ENCODE measurements around the gene DCAF12. TPM values are rescaled to one million over a fixed set of nuclear protein-coding genes. Genes with fewer than 3 reads are reported as not detected.
A peak's percentile ranks its signal among the peaks of the same experiment; 100 is the strongest.

Gene DCAF12
- total and polyA plus RNA-seq, 2 of the 13 experiments (the other 11 are each of a cell fraction or from before 2014, with no cell fraction given) = 26.8 to 37.4 TPM

DNA sequence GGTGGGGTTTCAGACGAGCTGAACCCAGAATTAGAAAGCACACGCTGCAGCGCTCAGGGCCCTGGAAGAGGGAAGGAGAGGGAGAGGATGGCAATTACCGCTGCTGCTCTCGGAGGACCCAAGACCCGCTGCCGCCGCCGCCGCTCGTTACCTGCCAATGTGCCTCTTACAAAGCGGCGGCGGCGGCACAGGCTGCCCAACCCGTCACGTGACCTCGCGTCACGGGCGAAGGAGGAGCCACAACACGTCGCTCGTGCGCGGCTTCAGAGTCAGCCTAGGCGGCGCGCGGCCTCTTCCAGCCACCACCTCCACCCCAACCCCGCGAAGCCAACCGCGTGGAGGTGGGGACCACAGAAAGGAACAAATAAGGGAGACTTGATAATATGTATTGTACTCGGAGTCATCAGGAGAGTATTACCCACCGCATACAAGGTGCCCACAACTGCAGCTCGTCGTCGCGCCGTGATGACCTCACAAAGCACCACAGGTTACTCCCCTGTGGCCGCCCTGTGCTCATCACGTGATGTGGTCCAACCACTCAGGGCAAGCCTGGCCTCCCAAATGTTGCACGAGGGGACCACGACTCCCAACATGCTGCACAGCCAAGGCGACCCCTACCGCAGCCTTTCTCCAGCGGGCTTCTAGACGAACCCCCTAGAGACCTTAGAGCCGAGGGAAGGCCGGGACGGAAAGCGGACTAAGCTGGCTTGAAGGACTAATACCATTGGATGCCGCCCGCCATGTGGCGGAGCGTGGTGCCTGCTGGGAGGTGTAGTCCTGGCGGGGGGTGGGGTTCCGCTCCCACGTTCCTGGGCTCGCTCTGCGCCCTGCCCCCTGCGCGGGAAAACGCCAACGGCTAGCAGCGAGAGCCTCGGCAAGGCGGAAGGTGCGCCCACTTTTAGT lies 77.5 kb downstream of the DCAF12 start, which contains the start of gene UBAP2 (continued):
- TF ChIP-seq, protein P1, sequence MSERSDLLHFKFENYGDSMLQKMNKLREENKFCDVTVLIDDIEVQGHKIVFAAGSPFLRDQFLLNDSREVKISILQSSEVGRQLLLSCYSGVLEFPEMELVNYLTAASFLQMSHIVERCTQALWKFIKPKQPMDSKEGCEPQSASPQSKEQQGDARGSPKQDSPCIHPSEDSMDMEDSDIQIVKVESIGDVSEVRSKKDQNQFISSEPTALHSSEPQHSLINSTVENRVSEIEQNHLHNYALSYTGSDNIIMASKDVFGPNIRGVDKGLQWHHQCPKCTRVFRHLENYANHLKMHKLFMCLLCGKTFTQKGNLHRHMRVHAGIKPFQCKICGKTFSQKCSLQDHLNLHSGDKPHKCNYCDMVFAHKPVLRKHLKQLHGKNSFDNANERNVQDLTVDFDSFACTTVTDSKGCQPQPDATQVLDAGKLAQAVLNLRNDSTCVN (CRISPR knock-in tag; IDR thresholded peaks at IDR 0.05; ENCODE audit: borderline replicate concordance) = peak; percentile 30; the same call in 1 of the 2 replicates
- TF ChIP-seq, protein P2, sequence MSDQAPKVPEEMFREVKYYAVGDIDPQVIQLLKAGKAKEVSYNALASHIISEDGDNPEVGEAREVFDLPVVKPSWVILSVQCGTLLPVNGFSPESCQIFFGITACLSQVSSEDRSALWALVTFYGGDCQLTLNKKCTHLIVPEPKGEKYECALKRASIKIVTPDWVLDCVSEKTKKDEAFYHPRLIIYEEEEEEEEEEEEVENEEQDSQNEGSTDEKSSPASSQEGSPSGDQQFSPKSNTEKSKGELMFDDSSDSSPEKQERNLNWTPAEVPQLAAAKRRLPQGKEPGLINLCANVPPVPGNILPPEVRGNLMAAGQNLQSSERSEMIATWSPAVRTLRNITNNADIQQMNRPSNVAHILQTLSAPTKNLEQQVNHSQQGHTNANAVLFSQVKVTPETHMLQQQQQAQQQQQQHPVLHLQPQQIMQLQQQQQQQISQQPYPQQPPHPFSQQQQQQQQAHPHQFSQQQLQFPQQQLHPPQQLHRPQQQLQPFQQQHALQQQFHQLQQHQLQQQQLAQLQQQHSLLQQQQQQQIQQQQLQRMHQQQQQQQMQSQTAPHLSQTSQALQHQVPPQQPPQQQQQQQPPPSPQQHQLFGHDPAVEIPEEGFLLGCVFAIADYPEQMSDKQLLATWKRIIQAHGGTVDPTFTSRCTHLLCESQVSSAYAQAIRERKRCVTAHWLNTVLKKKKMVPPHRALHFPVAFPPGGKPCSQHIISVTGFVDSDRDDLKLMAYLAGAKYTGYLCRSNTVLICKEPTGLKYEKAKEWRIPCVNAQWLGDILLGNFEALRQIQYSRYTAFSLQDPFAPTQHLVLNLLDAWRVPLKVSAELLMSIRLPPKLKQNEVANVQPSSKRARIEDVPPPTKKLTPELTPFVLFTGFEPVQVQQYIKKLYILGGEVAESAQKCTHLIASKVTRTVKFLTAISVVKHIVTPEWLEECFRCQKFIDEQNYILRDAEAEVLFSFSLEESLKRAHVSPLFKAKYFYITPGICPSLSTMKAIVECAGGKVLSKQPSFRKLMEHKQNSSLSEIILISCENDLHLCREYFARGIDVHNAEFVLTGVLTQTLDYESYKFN (CRISPR knock-in tag; conservative IDR thresholded peaks at IDR 0.05) = peak; percentile 19; the same call in 1 of the 2 replicates
- TF ChIP-seq, protein P3, sequence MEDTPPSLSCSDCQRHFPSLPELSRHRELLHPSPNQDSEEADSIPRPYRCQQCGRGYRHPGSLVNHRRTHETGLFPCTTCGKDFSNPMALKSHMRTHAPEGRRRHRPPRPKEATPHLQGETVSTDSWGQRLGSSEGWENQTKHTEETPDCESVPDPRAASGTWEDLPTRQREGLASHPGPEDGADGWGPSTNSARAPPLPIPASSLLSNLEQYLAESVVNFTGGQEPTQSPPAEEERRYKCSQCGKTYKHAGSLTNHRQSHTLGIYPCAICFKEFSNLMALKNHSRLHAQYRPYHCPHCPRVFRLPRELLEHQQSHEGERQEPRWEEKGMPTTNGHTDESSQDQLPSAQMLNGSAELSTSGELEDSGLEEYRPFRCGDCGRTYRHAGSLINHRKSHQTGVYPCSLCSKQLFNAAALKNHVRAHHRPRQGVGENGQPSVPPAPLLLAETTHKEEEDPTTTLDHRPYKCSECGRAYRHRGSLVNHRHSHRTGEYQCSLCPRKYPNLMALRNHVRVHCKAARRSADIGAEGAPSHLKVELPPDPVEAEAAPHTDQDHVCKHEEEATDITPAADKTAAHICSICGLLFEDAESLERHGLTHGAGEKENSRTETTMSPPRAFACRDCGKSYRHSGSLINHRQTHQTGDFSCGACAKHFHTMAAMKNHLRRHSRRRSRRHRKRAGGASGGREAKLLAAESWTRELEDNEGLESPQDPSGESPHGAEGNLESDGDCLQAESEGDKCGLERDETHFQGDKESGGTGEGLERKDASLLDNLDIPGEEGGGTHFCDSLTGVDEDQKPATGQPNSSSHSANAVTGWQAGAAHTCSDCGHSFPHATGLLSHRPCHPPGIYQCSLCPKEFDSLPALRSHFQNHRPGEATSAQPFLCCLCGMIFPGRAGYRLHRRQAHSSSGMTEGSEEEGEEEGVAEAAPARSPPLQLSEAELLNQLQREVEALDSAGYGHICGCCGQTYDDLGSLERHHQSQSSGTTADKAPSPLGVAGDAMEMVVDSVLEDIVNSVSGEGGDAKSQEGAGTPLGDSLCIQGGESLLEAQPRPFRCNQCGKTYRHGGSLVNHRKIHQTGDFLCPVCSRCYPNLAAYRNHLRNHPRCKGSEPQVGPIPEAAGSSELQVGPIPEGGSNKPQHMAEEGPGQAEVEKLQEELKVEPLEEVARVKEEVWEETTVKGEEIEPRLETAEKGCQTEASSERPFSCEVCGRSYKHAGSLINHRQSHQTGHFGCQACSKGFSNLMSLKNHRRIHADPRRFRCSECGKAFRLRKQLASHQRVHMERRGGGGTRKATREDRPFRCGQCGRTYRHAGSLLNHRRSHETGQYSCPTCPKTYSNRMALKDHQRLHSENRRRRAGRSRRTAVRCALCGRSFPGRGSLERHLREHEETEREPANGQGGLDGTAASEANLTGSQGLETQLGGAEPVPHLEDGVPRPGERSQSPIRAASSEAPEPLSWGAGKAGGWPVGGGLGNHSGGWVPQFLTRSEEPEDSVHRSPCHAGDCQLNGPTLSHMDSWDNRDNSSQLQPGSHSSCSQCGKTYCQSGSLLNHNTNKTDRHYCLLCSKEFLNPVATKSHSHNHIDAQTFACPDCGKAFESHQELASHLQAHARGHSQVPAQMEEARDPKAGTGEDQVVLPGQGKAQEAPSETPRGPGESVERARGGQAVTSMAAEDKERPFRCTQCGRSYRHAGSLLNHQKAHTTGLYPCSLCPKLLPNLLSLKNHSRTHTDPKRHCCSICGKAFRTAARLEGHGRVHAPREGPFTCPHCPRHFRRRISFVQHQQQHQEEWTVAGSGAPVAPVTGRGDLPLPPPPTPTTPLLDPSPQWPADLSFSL (CRISPR knock-in tag; IDR thresholded peaks at IDR 0.05) = no peak
- TF ChIP-seq SPEN (CRISPR knock-in tag; IDR thresholded peaks at IDR 0.05; ENCODE audit: low read depth) (peak; percentile 75), ZNF552 (CRISPR knock-in tag; IDR thresholded peaks at IDR 0.05; ENCODE audit: borderline replicate concordance) (no peak), NCOA1 (CRISPR knock-in tag; IDR thresholded peaks at IDR 0.05) (0 out of 2 replicates have a peak, but pooled peaks have one; percentile 26), ERF (CRISPR knock-in tag; IDR thresholded peaks at IDR 0.05) (no peak; the same call in 1 of the 2 replicates), DR1 (CRISPR knock-in tag; IDR thresholded peaks at IDR 0.05) (peak; percentile 70), FOXJ3 (CRISPR knock-in tag; IDR thresholded peaks at IDR 0.05; ENCODE audit: borderline replicate concordance) (peak; percentile 27; the same call in 1 of the 2 replicates)
- TF ChIP-seq, protein P4, sequence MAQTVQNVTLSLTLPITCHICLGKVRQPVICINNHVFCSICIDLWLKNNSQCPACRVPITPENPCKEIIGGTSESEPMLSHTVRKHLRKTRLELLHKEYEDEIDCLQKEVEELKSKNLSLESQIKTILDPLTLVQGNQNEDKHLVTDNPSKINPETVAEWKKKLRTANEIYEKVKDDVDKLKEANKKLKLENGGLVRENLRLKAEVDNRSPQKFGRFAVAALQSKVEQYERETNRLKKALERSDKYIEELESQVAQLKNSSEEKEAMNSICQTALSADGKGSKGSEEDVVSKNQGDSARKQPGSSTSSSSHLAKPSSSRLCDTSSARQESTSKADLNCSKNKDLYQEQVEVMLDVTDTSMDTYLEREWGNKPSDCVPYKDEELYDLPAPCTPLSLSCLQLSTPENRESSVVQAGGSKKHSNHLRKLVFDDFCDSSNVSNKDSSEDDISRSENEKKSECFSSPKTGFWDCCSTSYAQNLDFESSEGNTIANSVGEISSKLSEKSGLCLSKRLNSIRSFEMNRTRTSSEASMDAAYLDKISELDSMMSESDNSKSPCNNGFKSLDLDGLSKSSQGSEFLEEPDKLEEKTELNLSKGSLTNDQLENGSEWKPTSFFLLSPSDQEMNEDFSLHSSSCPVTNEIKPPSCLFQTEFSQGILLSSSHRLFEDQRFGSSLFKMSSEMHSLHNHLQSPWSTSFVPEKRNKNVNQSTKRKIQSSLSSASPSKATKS (CRISPR knock-in tag; IDR thresholded peaks at IDR 0.05) = no peak
- TF ChIP-seq, protein P5, sequence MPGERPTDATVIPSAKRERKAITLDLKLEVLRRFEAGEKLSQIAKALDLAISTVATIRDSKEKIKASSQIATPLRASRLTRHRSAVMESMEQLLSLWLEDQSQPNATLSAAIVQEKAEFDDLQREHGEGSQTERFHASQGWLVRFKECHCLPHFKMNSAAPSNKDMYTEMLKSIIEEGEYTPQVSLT (CRISPR knock-in tag; IDR thresholded peaks at IDR 0.05; ENCODE audit: borderline replicate concordance, low read depth) = no peak
- TF ChIP-seq, protein P6, sequence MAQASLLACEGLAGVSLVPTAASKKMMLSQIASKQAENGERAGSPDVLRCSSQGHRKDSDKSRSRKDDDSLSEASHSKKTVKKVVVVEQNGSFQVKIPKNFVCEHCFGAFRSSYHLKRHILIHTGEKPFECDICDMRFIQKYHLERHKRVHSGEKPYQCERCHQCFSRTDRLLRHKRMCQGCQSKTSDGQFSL (CRISPR knock-in tag; IDR thresholded peaks at IDR 0.05) = peak; percentile 22; the same call in 1 of the 2 replicates
